ENCODE measurements around the gene NDUFB7. TPM values are rescaled to one million over a fixed set of nuclear protein-coding genes. Genes with fewer than 3 reads are reported as not detected.

The NDUFB7 gene
- 147 and 171 TPM in 2 replicates for total RNA-seq

GRCh38 chr19:14571695-14572490, at the start of gene NDUFB7:
TSS of gene NDUFB7 (minus strand) at chr19:14572066. CDS start at chr19:14572000, 66 bp downstream.

GRCh38 chr19:14582894-14583340, 11.1 kb upstream of the NDUFB7 start, which contains the start of gene CLEC17A:
TSS of gene CLEC17A (plus strand) at chr19:14583084. CDS start at chr19:14583161, 77 bp downstream.

GRCh38 chr19:14529254-14530004, 42.4 kb downstream of the NDUFB7 start, which contains the start of gene TECR:
TSS of gene TECR (plus strand) at chr19:14529594. CDS start at chr19:14529697, 103 bp downstream.

GRCh38 chr19:14517840-14518505, 53.9 kb downstream of the NDUFB7 start, which contains the start of gene DNAJB1:
TSS of gene DNAJB1 (minus strand) at chr19:14518397. CDS start at chr19:14518349, 48 bp downstream.

Small RNA genes lying within 50 kb of the gene (small RNA-seq; reads per million reads assigned to genes)
- gene RN7SL842P: not detected

Other genes starting within 250 kb of the NDUFB7 start
- 13.6 and 17.8 TPM in 2 replicates for gene ADGRE5, start 190.6 kb downstream of the NDUFB7 start, total RNA-seq
- gene DDX39A, start 152.7 kb downstream of the NDUFB7 start, total RNA-seq: 41.2 and 41.5 TPM in 2 replicates
- 87.1 and 99.3 TPM in 2 replicates for gene PKN1, start 138.8 kb downstream of the NDUFB7 start, total RNA-seq
- gene PTGER1, start 96.7 kb downstream of the NDUFB7 start, total RNA-seq: 0.86 and 0.91 TPM in 2 replicates
- gene GIPC1, start 75.9 kb downstream of the NDUFB7 start, total RNA-seq: 72.9 and 75.1 TPM in 2 replicates
- 60.6 and 83.7 TPM in 2 replicates for gene DNAJB1, start 53.7 kb downstream of the NDUFB7 start, total RNA-seq
- 47.0 and 61.5 TPM in 2 replicates for gene TECR, start 42.5 kb downstream of the NDUFB7 start, total RNA-seq
- under 0.01 TPM in 1 of 2 replicates, not detected in the other for gene CLEC17A, start 11.0 kb upstream of the NDUFB7 start, total RNA-seq
- gene ADGRE3, start 102.8 kb upstream of the NDUFB7 start, total RNA-seq: not detected in 2 replicates
- 17.3 and 21.8 TPM in 2 replicates for gene ZNF333, start 118.0 kb upstream of the NDUFB7 start, total RNA-seq
- 0.11 TPM in 1 of 2 replicates, not detected in the other for gene ADGRE2, start 206.5 kb upstream of the NDUFB7 start, total RNA-seq

All from articular chondrocyte of knee joint (primary cell).